GM12864 (cell line): ENCODE data around the gene NIT1.
A peak's percentile ranks its signal among the peaks of the same experiment; 100 is the strongest.

ENCODE experiments used
- DNase-seq: peaks from one replicate; pipeline ENCODE4 v3.0.0-alpha.2; 2011; ENCODE audit warnings: low read depth
- H3K4me3 ChIP-seq: 2 replicates; pipeline ENCODE4 v1.5.1; 2011; ENCODE audit warnings: mild to moderate bottlenecking, low read depth, low read length, control low read depth
- TF ChIP-seq, protein P1 (sequence below): IDR thresholded peaks from 2 replicates; pipeline ENCODE4 v1.5.1; 2011; ENCODE audit warnings: low read depth, mild to moderate bottlenecking, moderate library complexity, low read length, control low read depth, inconsistent platforms; ENCODE audit errors: missing control alignments

Gene NIT1

DNA sequence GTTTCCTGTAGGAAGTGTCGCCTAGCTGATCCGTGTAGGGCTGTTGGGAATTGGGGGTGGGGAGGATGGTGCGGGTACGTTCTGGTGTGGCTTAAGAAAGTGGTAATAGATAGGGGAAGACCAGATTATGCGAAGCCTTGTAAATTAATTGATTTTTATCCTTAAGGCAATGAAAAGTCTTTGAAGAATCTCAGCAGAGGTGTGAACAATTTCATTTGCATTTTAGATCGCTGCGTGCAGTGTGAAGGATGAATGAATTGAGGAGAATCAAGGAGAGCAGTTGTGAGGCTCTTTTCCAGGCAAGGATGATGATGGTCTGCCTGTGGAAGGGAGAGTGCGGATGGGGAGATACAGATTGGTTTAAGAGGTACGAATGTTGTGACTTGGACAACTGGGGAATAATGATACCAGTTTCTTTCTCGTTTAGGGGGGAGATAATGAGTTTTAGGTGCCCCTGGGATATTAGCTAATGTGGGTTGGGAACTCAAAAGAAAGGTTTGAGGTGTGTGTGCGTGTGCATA lies 15.4 kb downstream of the NIT1 start:
- TF ChIP-seq, protein P1, sequence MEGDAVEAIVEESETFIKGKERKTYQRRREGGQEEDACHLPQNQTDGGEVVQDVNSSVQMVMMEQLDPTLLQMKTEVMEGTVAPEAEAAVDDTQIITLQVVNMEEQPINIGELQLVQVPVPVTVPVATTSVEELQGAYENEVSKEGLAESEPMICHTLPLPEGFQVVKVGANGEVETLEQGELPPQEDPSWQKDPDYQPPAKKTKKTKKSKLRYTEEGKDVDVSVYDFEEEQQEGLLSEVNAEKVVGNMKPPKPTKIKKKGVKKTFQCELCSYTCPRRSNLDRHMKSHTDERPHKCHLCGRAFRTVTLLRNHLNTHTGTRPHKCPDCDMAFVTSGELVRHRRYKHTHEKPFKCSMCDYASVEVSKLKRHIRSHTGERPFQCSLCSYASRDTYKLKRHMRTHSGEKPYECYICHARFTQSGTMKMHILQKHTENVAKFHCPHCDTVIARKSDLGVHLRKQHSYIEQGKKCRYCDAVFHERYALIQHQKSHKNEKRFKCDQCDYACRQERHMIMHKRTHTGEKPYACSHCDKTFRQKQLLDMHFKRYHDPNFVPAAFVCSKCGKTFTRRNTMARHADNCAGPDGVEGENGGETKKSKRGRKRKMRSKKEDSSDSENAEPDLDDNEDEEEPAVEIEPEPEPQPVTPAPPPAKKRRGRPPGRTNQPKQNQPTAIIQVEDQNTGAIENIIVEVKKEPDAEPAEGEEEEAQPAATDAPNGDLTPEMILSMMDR: no peak
- no peak for DNase-seq

GRCh38 chr1:161137881-161138280 lies 20.0 kb downstream of the NIT1 start:
- no peak for DNase-seq

More for the DNA sequence above, 15.4 kb downstream of the NIT1 start:
- H3K4me3 ChIP-seq: peak overlapping the region; percentile 90

GRCh38 chr1:161138431-161138830 lies 20.5 kb downstream of the NIT1 start:
- TF ChIP-seq, protein P1: no peak
- no peak overlapping the region for H3K4me3 ChIP-seq
- DNase-seq: no peak

More at GRCh38 chr1:161137881-161138280, 20.0 kb downstream of the NIT1 start:
- TF ChIP-seq, protein P1: no peak
- no peak overlapping the region for H3K4me3 ChIP-seq

- H3K4me3 ChIP-seq: no peak overlapping the region
- DNase-seq: no peak
- TF ChIP-seq, protein P1: peak; percentile 42
Measured at GRCh38 chr1:161139766-161140165, 21.9 kb downstream of the NIT1 start.

GRCh38 chr1:161140755-161141400 lies 23.0 kb downstream of the NIT1 start:
- H3K4me3 ChIP-seq: no peak overlapping the region
- no peak for DNase-seq
- TF ChIP-seq, protein P1: no peak

DNA sequence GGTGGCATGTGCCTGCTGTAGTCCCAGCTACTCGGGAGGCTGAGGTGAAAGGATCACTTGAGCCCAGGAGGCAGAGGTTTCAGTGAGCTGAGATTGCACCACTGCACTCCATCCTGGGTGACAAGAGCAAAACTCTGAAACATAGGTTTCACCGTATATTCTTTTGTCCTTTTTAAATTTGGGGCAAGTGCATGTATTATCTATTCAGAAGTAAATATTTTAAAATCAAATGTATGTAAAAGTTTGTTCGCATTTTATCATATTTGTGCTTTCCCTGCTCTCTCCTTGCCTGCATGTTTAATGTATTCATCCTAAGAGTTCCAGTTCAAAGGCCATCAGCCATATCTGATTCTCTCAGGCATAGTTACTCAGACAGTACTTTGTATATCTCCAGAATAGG lies 27.9 kb downstream of the NIT1 start:
- TF ChIP-seq, protein P1: no peak

GRCh38 chr1:161153176-161153575 lies 35.3 kb downstream of the NIT1 start:
- TF ChIP-seq, protein P1: no peak
- no peak for DNase-seq
- H3K4me3 ChIP-seq: peak overlapping the region; percentile 74

More for the DNA sequence above, 27.9 kb downstream of the NIT1 start:
- H3K4me3 ChIP-seq: no peak overlapping the region
- DNase-seq: no peak
